Lower leg skin (tissue), 4 donors: ENCODE results near the gene FN1. TPM values are rescaled to one million over a fixed set of nuclear protein-coding genes. Genes with fewer than 3 reads are reported as not detected.

Experiments used
- DNase-seq, 2 donors: peaks; one replicate each; pipeline ENCODE4 v3.0.0-alpha.2; 2019; ENCODE audit warnings: low spot score in 2 of 2
- H3K4me3 ChIP-seq: fragments of 200-600 bp; sonication (generic); 2 replicates; pipeline ENCODE4 v1.5.1; 2017; ENCODE audit warnings: mild to moderate bottlenecking, low read depth; ENCODE audit not compliant: poor library complexity, severe bottlenecking
- POLR2A ChIP-seq, 2 donors: fragments of 450-650 bp; IDR thresholded peaks; one replicate each; pipeline ENCODE4 v1.6.1; 2016 to 2017; ENCODE audit warnings: antibody characterized with exemption in 2 of 2, mild to moderate bottlenecking in 1 of 2, moderate library complexity in 1 of 2
- WGBS, 2 donors: methylation state at CpG; one replicate each; pipeline ENCODE4 v1.1.5; 2018; 5-methylcytosine and 5-hydroxymethylcytosine counted together
- intact Hi-C: fragments of 100-400 bp; cut with DNase I; formaldehyde crosslinking; loops from one replicate; pipeline ENCODE4 v1.15.0; 2023; ENCODE audit warnings: low total_unique reads
- total RNA-seq, 4 donors: library from RNA; depleted of rRNA; stranded (reverse); fragments of >200 nt; gene quantifications; one replicate each; pipeline ENCODE4 v1.1.0, GENCODE V29; 2016
- TF ChIP-seq, protein P1 (sequence below), 3 donors: fragments of 450-650 bp; IDR thresholded peaks; one replicate each; pipeline ENCODE4 v1.5.1; 2016; ENCODE audit warnings: antibody characterized with exemption in 3 of 3, mild to moderate bottlenecking in 3 of 3, moderate library complexity in 2 of 3

The FN1 gene
- total RNA-seq, 4 donors from 2014 or later = 38.2 to 149 (median 52.8) TPM

GRCh38 chr2:215390550-215390913 lies 45.3 kb downstream of the FN1 start:
- intact Hi-C loops = no loop called here
- no peak for DNase-seq
- TF ChIP-seq, protein P1, sequence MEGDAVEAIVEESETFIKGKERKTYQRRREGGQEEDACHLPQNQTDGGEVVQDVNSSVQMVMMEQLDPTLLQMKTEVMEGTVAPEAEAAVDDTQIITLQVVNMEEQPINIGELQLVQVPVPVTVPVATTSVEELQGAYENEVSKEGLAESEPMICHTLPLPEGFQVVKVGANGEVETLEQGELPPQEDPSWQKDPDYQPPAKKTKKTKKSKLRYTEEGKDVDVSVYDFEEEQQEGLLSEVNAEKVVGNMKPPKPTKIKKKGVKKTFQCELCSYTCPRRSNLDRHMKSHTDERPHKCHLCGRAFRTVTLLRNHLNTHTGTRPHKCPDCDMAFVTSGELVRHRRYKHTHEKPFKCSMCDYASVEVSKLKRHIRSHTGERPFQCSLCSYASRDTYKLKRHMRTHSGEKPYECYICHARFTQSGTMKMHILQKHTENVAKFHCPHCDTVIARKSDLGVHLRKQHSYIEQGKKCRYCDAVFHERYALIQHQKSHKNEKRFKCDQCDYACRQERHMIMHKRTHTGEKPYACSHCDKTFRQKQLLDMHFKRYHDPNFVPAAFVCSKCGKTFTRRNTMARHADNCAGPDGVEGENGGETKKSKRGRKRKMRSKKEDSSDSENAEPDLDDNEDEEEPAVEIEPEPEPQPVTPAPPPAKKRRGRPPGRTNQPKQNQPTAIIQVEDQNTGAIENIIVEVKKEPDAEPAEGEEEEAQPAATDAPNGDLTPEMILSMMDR (IDR thresholded peaks at IDR 0.05) = no peak
- no peak for TF ChIP-seq POLR2A (IDR thresholded peaks at IDR 0.05)
- 95 to 97% methylated on average over 2 of the region's 2 CpGs for WGBS, 2 donors
- no peak overlapping the region for H3K4me3 ChIP-seq

DNA sequence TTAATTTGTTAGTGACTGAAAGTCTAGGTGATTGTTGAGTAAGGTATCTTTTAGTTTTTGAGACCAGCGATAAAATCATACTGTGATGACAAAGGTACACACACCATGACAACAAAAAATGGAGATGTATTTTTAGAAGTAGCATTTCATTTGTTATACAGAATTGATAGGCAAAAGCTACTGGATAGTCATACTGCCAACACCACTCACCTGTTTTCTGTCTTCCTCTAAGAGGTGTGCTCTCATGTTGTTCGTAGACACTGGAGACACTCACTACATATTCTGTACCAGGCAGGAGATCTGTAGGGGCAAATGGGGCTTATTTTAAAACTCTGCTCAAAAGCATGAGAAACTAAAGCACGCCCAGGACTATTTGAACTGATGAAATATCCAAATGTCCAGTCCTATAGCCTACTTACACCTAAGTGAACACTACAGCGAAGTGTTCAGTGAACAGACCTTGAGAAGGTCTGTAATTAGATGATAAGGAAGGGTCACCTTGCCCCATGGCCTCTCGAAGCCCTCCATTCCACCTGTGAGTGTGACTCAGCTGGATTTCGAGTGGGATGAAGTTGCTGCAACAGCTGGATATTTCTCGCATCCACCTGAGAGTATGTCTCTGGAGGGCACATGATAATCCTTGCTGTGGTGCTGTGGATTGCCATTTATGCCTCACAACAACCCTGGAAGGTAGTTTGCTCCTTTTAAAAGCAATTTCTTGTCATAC lies 47.7 kb downstream of the FN1 start:
- intact Hi-C loops = no loop called here
- no peak for DNase-seq
- TF ChIP-seq, protein P1 (IDR thresholded peaks at IDR 0.05) = no peak
- TF ChIP-seq POLR2A (IDR thresholded peaks at IDR 0.05) = no peak
- no peak overlapping the region for H3K4me3 ChIP-seq
- WGBS, 2 donors = 91 to 93% methylated on average over 7 of the region's 7 CpGs

- 96 to 97% methylated on average over 7 of the region's 7 CpGs for WGBS, 2 donors
- TF ChIP-seq, protein P1 (IDR thresholded peaks at IDR 0.05) = no peak
- no peak for TF ChIP-seq POLR2A (IDR thresholded peaks at IDR 0.05)
Measured at GRCh38 chr2:215386566-215386965, 49.3 kb downstream of the FN1 start.

DNA sequence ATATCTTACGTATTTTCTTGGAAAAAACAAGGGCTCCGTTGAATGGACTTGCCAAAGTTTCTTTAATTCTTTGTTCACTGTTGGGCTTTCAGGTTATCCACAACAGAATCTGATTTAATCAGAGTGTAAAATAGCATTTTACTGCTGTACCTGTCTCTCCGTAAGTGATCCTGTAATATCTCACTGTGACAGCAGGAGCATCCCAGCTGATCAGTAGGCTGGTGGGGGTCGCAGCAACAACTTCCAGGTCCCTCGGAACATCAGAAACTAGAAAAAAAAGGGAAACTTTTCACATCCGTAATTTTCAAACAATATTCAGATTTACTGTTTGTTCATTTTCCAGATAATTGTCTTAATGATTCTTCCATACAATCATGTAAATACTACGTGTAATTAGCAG lies 51.2 kb downstream of the FN1 start:
- no peak for DNase-seq
- H3K4me3 ChIP-seq = no peak overlapping the region
- TF ChIP-seq POLR2A (IDR thresholded peaks at IDR 0.05) = no peak
- 80 to 82% methylated on average over 7 of the region's 7 CpGs for WGBS, 2 donors
- intact Hi-C loops = no loop called here

More at GRCh38 chr2:215386566-215386965, 49.3 kb downstream of the FN1 start:
- intact Hi-C loops = no loop called here
- no peak for DNase-seq
- H3K4me3 ChIP-seq = no peak overlapping the region

- DNase-seq = no peak
- 92% methylated on average over 8 of the region's 8 CpGs for WGBS, 2 donors
- no peak overlapping the region for H3K4me3 ChIP-seq
- intact Hi-C loops = no loop called here
- no peak for TF ChIP-seq POLR2A (IDR thresholded peaks at IDR 0.05)
- TF ChIP-seq, protein P1 (IDR thresholded peaks at IDR 0.05) = no peak
Measured at GRCh38 chr2:215383652-215384279, 52.1 kb downstream of the FN1 start.

DNA sequence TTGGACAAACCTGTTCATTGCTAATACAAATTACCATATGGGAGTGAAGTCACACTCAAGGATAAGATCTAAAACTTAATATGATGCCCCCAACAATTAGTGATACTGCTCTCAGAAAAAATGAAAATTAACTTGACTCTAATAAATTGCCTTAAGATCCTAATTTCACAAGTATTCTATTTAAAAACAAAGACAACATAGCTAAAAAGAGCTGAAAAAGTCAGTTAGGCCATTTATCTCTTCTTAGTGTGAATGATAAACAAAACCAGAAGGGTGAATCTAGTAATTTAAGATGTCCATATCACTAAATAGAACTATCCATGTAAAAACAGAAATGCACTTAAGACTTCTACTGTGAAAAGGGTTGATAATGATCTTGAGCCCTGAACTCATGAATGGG lies 53.4 kb downstream of the FN1 start:
- H3K4me3 ChIP-seq = no peak overlapping the region
- TF ChIP-seq, protein P1 (IDR thresholded peaks at IDR 0.05) = no peak
- TF ChIP-seq POLR2A (IDR thresholded peaks at IDR 0.05) = no peak
- no peak for DNase-seq
- intact Hi-C loops = no loop called here
